K562 (cell line): Measurements from ENCODE around the gene SUPT5H. TPM values are rescaled to one million over a fixed set of nuclear protein-coding genes. Genes with fewer than 3 reads are reported as not detected.

Experiments
- ATAC-seq: fragments of 200-7000 bp; cut with Tn5 transposase; 3 replicates; pipeline ENCODE4 v1.9.1; 2020; ENCODE audit warnings: moderate library complexity
- BruUV-seq: library from RNA; stranded (reverse); fragments of 400-500 nt; replicated peaks from 2 replicates; lab custom pipeline; 2021; lab: Mats Ljungman, UMichigan
- CTCF ChIA-PET: fragments of 300-600 bp; formaldehyde crosslinking; extraction: SDS; loops from one replicate; lab custom pipeline; 2021; ENCODE audit warnings: low intra/inter-chr PET ratio; lab: Yijun Ruan, JAX
- POLR2A ChIA-PET: fragments of 300-600, 350-650 bp; sonication (Branson Sonifier 250); formaldehyde crosslinking; extraction: SDS; loops from one replicate; lab custom pipeline; 2021; ENCODE audit warnings: antibody characterized with exemption, inconsistent platforms; lab: Yijun Ruan, JAX
- DNase-seq, 4 experiments: peaks; one replicate each; pipeline versions ENCODE4 v3.0.0 to v3.0.0-alpha.2; 2011 to 2018; ENCODE audit warnings: low spot score in 3 of 4, mixed read lengths in 3 of 4; ENCODE audit errors: extremely low read depth in 1 of 4
- FAIRE-seq: peaks from 2 replicates; lab custom pipeline; 2011; peaks lifted over from hg19 to GRCh38; lab: Jason Lieb, UNC
- H2AFZ ChIP-seq: 2 replicates; pipeline ENCODE4 v1.6.0; 2011; ENCODE audit warnings: low read depth, low read length, control low read depth, inconsistent platforms
- H3K27ac ChIP-seq: fragments of 200-600 bp; 3 replicates; pipeline ENCODE4 v1.8.0; 2011; ENCODE audit warnings: low read depth, mild to moderate bottlenecking, control low read depth, inconsistent platforms, low read length, moderate library complexity, mixed read lengths; ENCODE audit errors: extremely low read depth
- H3K27me3 ChIP-seq, 2 experiments: fragments of 300-600 bp in 1 of 2; 2 replicates in 1 of 2; 3 replicates in 1 of 2; pipeline versions ENCODE4 v1.6.0 to v1.8.0; 2011; ENCODE audit warnings: inconsistent platforms in 2 of 2, low read length in 2 of 2, mild to moderate bottlenecking in 1 of 2, mixed read lengths in 1 of 2, moderate library complexity in 1 of 2; ENCODE audit not compliant: control insufficient read depth in 2 of 2, insufficient read depth in 2 of 2
- H3K36me3 ChIP-seq: fragments of 300-600 bp; 3 replicates; pipeline ENCODE4 v1.8.0; 2011; ENCODE audit warnings: mild to moderate bottlenecking, low read length, inconsistent platforms; ENCODE audit not compliant: control insufficient read depth, insufficient read depth
- H3K4me1 ChIP-seq, 2 experiments: fragments of 200-600 bp in 1 of 2; replicated peaks in 1 of 2; 2 replicates in 1 of 2; 3 replicates in 1 of 2; pipeline versions ENCODE4 v1.5.1 to v1.8.0; 2011; ENCODE audit warnings: inconsistent platforms in 2 of 2, low read length in 2 of 2, mild to moderate bottlenecking in 1 of 2, mixed read lengths in 1 of 2, moderate library complexity in 1 of 2; ENCODE audit not compliant: control insufficient read depth in 2 of 2, insufficient read depth in 2 of 2
- H3K4me2 ChIP-seq: 2 replicates; pipeline ENCODE4 v1.6.1; 2011; ENCODE audit warnings: low read length, control low read depth, inconsistent platforms, mixed read lengths; ENCODE audit not compliant: insufficient read depth
- H3K4me3 ChIP-seq: fragments of 200-600 bp; sonication (generic), shearing (Covaris generic); 2 replicates; pipeline ENCODE4 v1.5.1; 2016; ENCODE audit warnings: control low read depth, inconsistent platforms
- H3K79me2 ChIP-seq: fragments of 200-600 bp; 3 replicates; pipeline ENCODE4 v1.8.0; 2011; ENCODE audit warnings: low read length, inconsistent platforms; ENCODE audit not compliant: control insufficient read depth, insufficient read depth
- H3K9ac ChIP-seq, 2 experiments: 2 replicates each; pipeline versions ENCODE4 v1.6.0 to v1.6.1; 2011; ENCODE audit warnings: low read depth in 2 of 2, low read length in 2 of 2, control low read depth in 1 of 2, inconsistent platforms in 1 of 2, mild to moderate bottlenecking in 1 of 2, mixed read lengths in 1 of 2; ENCODE audit not compliant: insufficient read depth in 1 of 2
- H3K9me1 ChIP-seq: one replicate; pipeline ENCODE4 v1.6.0; 2011; ENCODE audit warnings: inconsistent platforms, mild to moderate bottlenecking, low read length, moderate library complexity; ENCODE audit not compliant: control insufficient read depth, insufficient read depth
- H3K9me3 ChIP-seq: replicated peaks from 2 replicates; pipeline ENCODE4 v1.5.1; 2011; ENCODE audit warnings: low read depth, low read length, inconsistent platforms; ENCODE audit not compliant: control insufficient read depth, insufficient read depth
- H4K20me1 ChIP-seq: replicated peaks from 2 replicates; pipeline ENCODE4 v1.6.1; 2011; ENCODE audit warnings: low read length, inconsistent platforms, mixed read lengths; ENCODE audit not compliant: control insufficient read depth, insufficient read depth
- EWSR1 ChIP-seq: fragments of 450-650 bp; IDR thresholded peaks from 2 replicates; pipeline ENCODE4 v1.6.1; 2018; ENCODE audit warnings: borderline replicate concordance, mild to moderate bottlenecking, low read depth, moderate library complexity; ENCODE audit not compliant: partially characterized antibody
- HDAC2 ChIP-seq: fragments of 450-650 bp; IDR thresholded peaks from 2 replicates; pipeline ENCODE4 v1.6.1; 2016; ENCODE audit warnings: mild to moderate bottlenecking
- HDGF ChIP-seq: fragments of 450-650 bp; IDR thresholded peaks from 2 replicates; pipeline ENCODE4 v1.6.1; 2016
- KDM2B ChIP-seq: fragments of 250-450 bp; sonication (Bioruptor Pico); IDR thresholded peaks from 2 replicates; pipeline ENCODE4 v1.8.0; 2021; ENCODE audit warnings: mild to moderate bottlenecking, moderate library complexity
- RAD21 ChIP-seq, 2 experiments: fragments of 250-450 bp in 1 of 2; fragments of 450-650 bp in 1 of 2; sonication (Bioruptor Pico) in 1 of 2; formaldehyde crosslinking in 1 of 2; IDR thresholded peaks in 1 of 2; conservative IDR thresholded peaks in 1 of 2; 2 replicates each; pipeline versions ENCODE4 v1.4.0 to v1.8.0; 2020 to 2022; ENCODE audit warnings: mild to moderate bottlenecking in 2 of 2, moderate library complexity in 1 of 2
- SMAD1 ChIP-seq: fragments of 150-350 bp; IDR thresholded peaks from 2 replicates; pipeline ENCODE4 v1.6.1; 2014; ENCODE audit warnings: low read length, low read depth; ENCODE audit not compliant: partially characterized antibody
- SUPT5H ChIP-seq: fragments of 450-650 bp; IDR thresholded peaks from 2 replicates; pipeline ENCODE4 v1.6.1; 2016
- TAF1 ChIP-seq: IDR thresholded peaks from 2 replicates; pipeline ENCODE4 v1.6.1; 2011; ENCODE audit warnings: mild to moderate bottlenecking, low read length, moderate library complexity; ENCODE audit not compliant: insufficient read depth, control insufficient read depth, severe bottlenecking; ENCODE audit errors: extremely low read depth
- ZNF75A ChIP-seq: fragments of 450-650 bp; formaldehyde crosslinking; IDR thresholded peaks from 2 replicates; pipeline ENCODE4 v1.4.0; 2020; ENCODE audit warnings: mild to moderate bottlenecking
- WGBS: fragments of 100-300 bp; shearing (Covaris generic); methylation state at CpG from one replicate; pipeline ENCODE4 v1.1.6; 2016; ENCODE audit warnings: low coverage, mixed read lengths; ENCODE audit not compliant: insufficient coverage; ENCODE audit errors: missing lambda C conversion rate; 5-methylcytosine and 5-hydroxymethylcytosine counted together
- in situ Hi-C: fragments of 300-500 bp; cut with MboI; formaldehyde crosslinking; loops from 4 replicates; pipeline ENCODE4 v1.15.0; 2018; ENCODE audit warnings: inconsistent platforms, mixed read lengths
- intact Hi-C: fragments of 100-400 bp; cut with micrococcal nuclease; formaldehyde crosslinking; loops from 2 replicates; pipeline ENCODE4 v1.14.2; 2022
- polyA plus RNA-seq, 8 experiments: library from polyadenylated mRNA; depleted of rRNA in 4 of 8; stranded (reverse) in 5 of 8; unstranded in 3 of 8; fragments of >200 nt; fragmentation: Nextera tagmentation in 2 of 8; fragmentation: Illumina TruSeq in 1 of 8; extraction: Ambion mirVana in 2 of 8; extraction: Trizol in 1 of 8; gene quantifications; 2 replicates each; pipeline versions ENCODE4 v1.2.1 to v1.2.3, GENCODE V29; 2011 to 2014; ENCODE audit warnings: inconsistent platforms in 1 of 8, missing spikeins in 1 of 8
- total RNA-seq, 7 experiments: library from RNA; depleted of rRNA in 6 of 7; stranded (reverse); fragments of >200 nt in 6 of 7; fragmentation: Illumina TruSeq in 2 of 7; extraction: Trizol in 2 of 7; gene quantifications; 2 replicates each; pipeline versions ENCODE4 v1.2.1 to v1.2.3, GENCODE V29; 2011 to 2021; ENCODE audit warnings: low replicate concordance in 1 of 7
- TF ChIP-seq, protein P1 (sequence below), 3 experiments: fragments of 200-800 bp in 1 of 3; fragments of 250-450 bp in 1 of 3; fragments of 450-650 bp in 1 of 3; sonication (Bioruptor Pico) in 1 of 3; sonication (Bioruptor generic) in 1 of 3; formaldehyde crosslinking in 1 of 3; IDR thresholded peaks; 2 replicates each; pipeline versions ENCODE4 v1.6.1 to v1.8.0; 2016 to 2022; ENCODE audit warnings: mild to moderate bottlenecking in 2 of 3, missing genetic modification characterization in 2 of 3, missing compliant biosample characterization in 1 of 3, moderate library complexity in 1 of 3
- TF ChIP-seq, protein P2 (sequence below): conservative IDR thresholded peaks from 2 replicates; pipeline ENCODE4 v1.6.1; 2011; ENCODE audit warnings: low read depth, mild to moderate bottlenecking, low read length; ENCODE audit not compliant: control insufficient read depth

The SUPT5H gene
- total and polyA plus RNA-seq, 9 of the 15 experiments (the other 6 are each of a cell fraction or from before 2014, with no cell fraction given), result 13.3 to 85.9 (median 35.9) TPM

DNA sequence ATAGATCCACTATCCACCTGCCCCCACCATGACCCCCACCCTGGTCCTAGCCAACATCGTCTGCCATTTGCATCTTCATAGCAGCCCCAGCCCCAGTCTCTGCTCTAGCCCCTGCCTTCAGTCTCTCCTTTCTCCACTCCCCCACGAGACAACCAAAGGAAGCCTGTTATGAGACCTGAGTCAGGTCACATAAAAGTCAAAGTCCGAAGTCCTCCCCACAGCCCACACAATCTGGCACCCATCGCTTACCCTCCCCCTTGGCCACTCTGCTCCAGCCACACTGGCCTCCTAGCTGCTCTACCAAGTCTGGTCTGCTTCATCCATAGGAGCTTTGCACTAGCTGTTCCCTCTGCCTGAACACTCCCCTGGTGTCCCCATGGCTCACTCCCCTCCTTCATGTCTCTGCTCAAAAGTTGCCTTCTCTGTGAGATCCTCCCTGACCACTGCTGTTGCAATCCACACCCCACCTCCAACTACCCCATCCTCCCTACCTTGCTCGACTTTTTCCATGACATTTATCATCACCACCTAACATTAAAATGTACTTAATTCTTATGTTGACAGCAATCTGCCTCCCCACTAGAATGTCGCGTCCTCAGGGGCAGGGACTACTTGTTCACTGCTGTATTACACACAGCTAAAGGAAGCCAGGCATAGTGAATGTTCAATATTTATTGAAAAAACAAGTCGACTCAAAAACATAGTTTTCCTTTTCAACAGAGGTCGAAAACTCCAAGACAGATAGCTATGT is 34.1 kb upstream of the SUPT5H start:
- 22% methylated on average over 9 of the region's 9 CpGs for WGBS
- Histone ChIP-seq H3K27me3 (no peaks in the 10 kb centered on the region), H3K4me1 (peaks cover 40 to 72% of the 10 kb centered on the region in 2 experiments), H3K27ac (peak overlapping the region; percentile 98), H3K9me3 (no peaks in the 10 kb centered on the region), H3K4me3 (no peak overlapping the region), H3K9me1 (no peaks in the 10 kb centered on the region), H3K4me2 (peak overlapping the region; percentile 70), H2AFZ (peak overlapping the region; percentile 52), H3K9ac (peak overlapping the region; percentile 91 to 94; a peak in 3 of 4 replicates), H3K79me2 (peaks cover 62% of the 10 kb centered on the region), H4K20me1 (peaks cover 4% of the 10 kb centered on the region; the same call in 1 of the 2 replicates), H3K36me3 (peaks cover 20% of the 10 kb centered on the region; the same call in 2 of the 3 replicates)
- in situ Hi-C loops, result no loop called here
- intact Hi-C loops, result loop anchor here (2.0 to 5.0 kb wide), 4 partner anchors 68 to 289 kb away; partner anchors contain the start of gene SAMD4B
- FAIRE-seq (no peak), DNase-seq (peak in 1 of 4 experiments; percentile 46), ATAC-seq (no peak)
- no TSS peak for BruUV-seq
- POLR2A ChIA-PET, result interaction anchor here (0.8 to 1.4 kb wide), 4 partner anchors 10 to 24 kb away, joined by 3 to 8 read pairs (median 4); partner anchors contain the start of genes MED29, PAF1 and RPS16
- CTCF ChIA-PET, result interaction anchor here (0.9 to 3.7 kb wide), 4 partner anchors 13 to 301 kb away, joined by 3 to 74 read pairs (median 6); no protein-coding TSS in a partner anchor
- TF ChIP-seq HDAC2 (no peak), EWSR1 (no peak), KDM2B (CRISPR knock-in tag) (no peak), SUPT5H (0 out of 2 replicates have a peak, but pooled peaks have one; percentile 35), TAF1 (peak; percentile 31), RAD21 (CRISPR knock-in tag; conservative IDR thresholded peaks at IDR 0.05 in 1 of 2, IDR thresholded peaks at IDR 0.05 in 1 of 2) (no peak), SMAD1 (peak; percentile 29), HDGF (0 out of 2 replicates have a peak, but pooled peaks have one; percentile 74), ZNF75A (no peak)
- TF ChIP-seq, protein P1, sequence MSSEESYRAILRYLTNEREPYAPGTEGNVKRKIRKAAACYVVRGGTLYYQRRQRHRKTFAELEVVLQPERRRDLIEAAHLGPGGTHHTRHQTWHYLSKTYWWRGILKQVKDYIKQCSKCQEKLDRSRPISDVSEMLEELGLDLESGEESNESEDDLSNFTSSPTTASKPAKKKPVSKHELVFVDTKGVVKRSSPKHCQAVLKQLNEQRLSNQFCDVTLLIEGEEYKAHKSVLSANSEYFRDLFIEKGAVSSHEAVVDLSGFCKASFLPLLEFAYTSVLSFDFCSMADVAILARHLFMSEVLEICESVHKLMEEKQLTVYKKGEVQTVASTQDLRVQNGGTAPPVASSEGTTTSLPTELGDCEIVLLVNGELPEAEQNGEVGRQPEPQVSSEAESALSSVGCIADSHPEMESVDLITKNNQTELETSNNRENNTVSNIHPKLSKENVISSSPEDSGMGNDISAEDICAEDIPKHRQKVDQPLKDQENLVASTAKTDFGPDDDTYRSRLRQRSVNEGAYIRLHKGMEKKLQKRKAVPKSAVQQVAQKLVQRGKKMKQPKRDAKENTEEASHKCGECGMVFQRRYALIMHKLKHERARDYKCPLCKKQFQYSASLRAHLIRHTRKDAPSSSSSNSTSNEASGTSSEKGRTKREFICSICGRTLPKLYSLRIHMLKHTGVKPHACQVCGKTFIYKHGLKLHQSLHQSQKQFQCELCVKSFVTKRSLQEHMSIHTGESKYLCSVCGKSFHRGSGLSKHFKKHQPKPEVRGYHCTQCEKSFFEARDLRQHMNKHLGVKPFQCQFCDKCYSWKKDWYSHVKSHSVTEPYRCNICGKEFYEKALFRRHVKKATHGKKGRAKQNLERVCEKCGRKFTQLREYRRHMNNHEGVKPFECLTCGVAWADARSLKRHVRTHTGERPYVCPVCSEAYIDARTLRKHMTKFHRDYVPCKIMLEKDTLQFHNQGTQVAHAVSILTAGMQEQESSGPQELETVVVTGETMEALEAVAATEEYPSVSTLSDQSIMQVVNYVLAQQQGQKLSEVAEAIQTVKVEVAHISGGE (CRISPR knock-in tag; IDR thresholded peaks at IDR 0.05), result no peak
- TF ChIP-seq, protein P2, sequence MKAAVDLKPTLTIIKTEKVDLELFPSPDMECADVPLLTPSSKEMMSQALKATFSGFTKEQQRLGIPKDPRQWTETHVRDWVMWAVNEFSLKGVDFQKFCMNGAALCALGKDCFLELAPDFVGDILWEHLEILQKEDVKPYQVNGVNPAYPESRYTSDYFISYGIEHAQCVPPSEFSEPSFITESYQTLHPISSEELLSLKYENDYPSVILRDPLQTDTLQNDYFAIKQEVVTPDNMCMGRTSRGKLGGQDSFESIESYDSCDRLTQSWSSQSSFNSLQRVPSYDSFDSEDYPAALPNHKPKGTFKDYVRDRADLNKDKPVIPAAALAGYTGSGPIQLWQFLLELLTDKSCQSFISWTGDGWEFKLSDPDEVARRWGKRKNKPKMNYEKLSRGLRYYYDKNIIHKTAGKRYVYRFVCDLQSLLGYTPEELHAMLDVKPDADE, result peak; percentile 65; the same call in 1 of the 2 replicates
